NCI-H748 (cell line): Measurements from ENCODE around the gene TMEM131.
"Not testable (repeated sequence)": the region's sequence is repeated elsewhere in the genome, so short reads cannot be mapped to it uniquely, and the experiment has no call there.

Experiments used
- DNase-seq: peaks from one replicate; lab custom pipeline; 2025; ENCODE audit not compliant: unreplicated experiment; lab: John Stamatoyannopoulos, UW

The TMEM131 gene

GRCh38 chr2:98025481-98026037, 29.8 kb upstream of the TMEM131 start:
- DNase-seq: no peak

GRCh38 chr2:98022067-98022466, 26.3 kb upstream of the TMEM131 start:
- DNase-seq: not testable (repeated sequence)

- DNase-seq: peak; percentile 16
Measured at GRCh38 chr2:98020992-98021713, 25.4 kb upstream of the TMEM131 start.

- DNase-seq: no peak
Measured at GRCh38 chr2:98020516-98020915, 24.8 kb upstream of the TMEM131 start.

GRCh38 chr2:98016908-98017670, 21.3 kb upstream of the TMEM131 start:
- no peak for DNase-seq

- DNase-seq: no peak
Measured at GRCh38 chr2:98015671-98016070, 19.9 kb upstream of the TMEM131 start.

- no peak for DNase-seq
Measured at GRCh38 chr2:98014379-98014778, 18.6 kb upstream of the TMEM131 start.

- no peak for DNase-seq
Measured at GRCh38 chr2:98013407-98014042, 17.8 kb upstream of the TMEM131 start.

- DNase-seq: no peak
Measured at GRCh38 chr2:98012561-98012991, 16.8 kb upstream of the TMEM131 start.

GRCh38 chr2:98009887-98010760, 14.4 kb upstream of the TMEM131 start:
- DNase-seq: no peak

- DNase-seq: no peak
Measured at GRCh38 chr2:98008415-98008814, 12.7 kb upstream of the TMEM131 start.

GRCh38 chr2:98006378-98006777, 10.6 kb upstream of the TMEM131 start:
- DNase-seq: no peak

- no peak for DNase-seq
Measured at GRCh38 chr2:98004613-98005012, 8.9 kb upstream of the TMEM131 start.

- no peak for DNase-seq
Measured at GRCh38 chr2:98004047-98004446, 8.3 kb upstream of the TMEM131 start.

GRCh38 chr2:97999536-97999935, 3.8 kb upstream of the TMEM131 start:
- DNase-seq: no peak

- peak; percentile 30 for DNase-seq
Measured at GRCh38 chr2:97998431-97999005, 2.8 kb upstream of the TMEM131 start.

- peak; percentile 88 for DNase-seq
Measured at GRCh38 chr2:97997784-97998392, 2.1 kb upstream of the TMEM131 start.

GRCh38 chr2:97996679-97997078, 931 bp upstream of the TMEM131 start:
- DNase-seq: no peak

- DNase-seq: no peak
Measured at GRCh38 chr2:97995026-97995733, 568 bp downstream of the TMEM131 start.
